ENCODE measurements around the gene IL1RN. TPM values are rescaled to one million over a fixed set of nuclear protein-coding genes. Genes with fewer than 3 reads are reported as not detected.

Gene IL1RN
- total and polyA plus RNA-seq, 2 of the 4 experiments (the other 2 are of a cell fraction), result not detected

GRCh38 chr2:113114996-113115395, 12.4 kb upstream of the IL1RN start:
- WGBS, 2 experiments (ENCODE audit: extremely low coverage in 2 of 2, insufficient read length in 1 of 2), result no CpG with 5 or more reads among the region's 4 CpGs

More at GRCh38 chr2:113114996-113115395, 12.4 kb upstream of the IL1RN start:
- peaks cover 10% of the 10 kb centered on the region for H3K27me3 ChIP-seq (ENCODE audit: control insufficient read depth, insufficient read depth, low read length)
- ATAC-seq (ENCODE audit: low read depth) (no peak), DNase-seq (no peak)
- H2BK5ac ChIP-seq (ENCODE audit: low read depth, low read length, poor library complexity, severe bottlenecking), result no peak overlapping the region
- ChIA-PET POLR2A (ENCODE audit: unreplicated experiment) (no interaction called here), CTCF (no interaction called here)
- no peak overlapping the region for H3K9ac ChIP-seq (ENCODE audit: low read depth, low read length)
- no peak overlapping the region for H2BK15ac ChIP-seq (ENCODE audit: low read depth, low read length)
- H2BK120ac ChIP-seq (ENCODE audit: low read depth, low read length), result no peak overlapping the region
- H3K4me3 ChIP-seq (ENCODE audit: insufficient read depth, low read depth, low read length), result no peak overlapping the region
- no peak overlapping the region for H2AFZ ChIP-seq (replicated peaks; ENCODE audit: low read length, poor library complexity)
- no peaks in the 10 kb centered on the region for H3K4me1 ChIP-seq (ENCODE audit: control insufficient read depth, insufficient read depth, low read length)
- no peaks in the 10 kb centered on the region for H3K79me1 ChIP-seq (ENCODE audit: low read depth in 1 of 2, low read length in 2 of 2)
- no peak overlapping the region for H3K4me2 ChIP-seq (ENCODE audit: low read depth, low read length)
- no peak overlapping the region for H4K91ac ChIP-seq (ENCODE audit: insufficient read depth, low read depth, low read length)
- H3K56ac ChIP-seq (ENCODE audit: extremely low read depth, insufficient read depth, low read length), result no peak overlapping the region
- in situ Hi-C loops (cut with MboI; ENCODE audit: low sequenced_read_pairs), result no loop called here
- no peaks in the 10 kb centered on the region for H3K36me3 ChIP-seq (ENCODE audit: control insufficient read depth, insufficient read depth, low read length)
- H3K18ac ChIP-seq (ENCODE audit: low read depth, low read length), result no peak overlapping the region
- BruUV-seq (replicated peaks), result no TSS peak
- no peak overlapping the region for H4K5ac ChIP-seq (ENCODE audit: low read depth, low read length)
- H3K9me3 ChIP-seq (ENCODE audit: control insufficient read depth, insufficient read depth, low read length), result no peaks in the 10 kb centered on the region
- intact Hi-C loops (cut with micrococcal nuclease), result no loop called here
- H2BK20ac ChIP-seq (ENCODE audit: low read depth, low read length), result no peak overlapping the region
- H3K9me1 ChIP-seq (ENCODE audit: insufficient read depth, low read length), result no peaks in the 10 kb centered on the region
- H3K23ac ChIP-seq (ENCODE audit: low read depth, low read length), result no peak overlapping the region
- no peak overlapping the region for H2AK5ac ChIP-seq (ENCODE audit: low read depth, low read length)
- no peaks in the 10 kb centered on the region for H4K20me1 ChIP-seq (ENCODE audit: insufficient read depth, low read length)
- no peak overlapping the region for H3K14ac ChIP-seq (replicated peaks; ENCODE audit: low read depth, low read length)
- dilution Hi-C loops (cut with HindIII; ENCODE audit: low sequenced_read_pairs, unreplicated experiment), result no loop called here
- TF ChIP-seq RFX5 (IDR thresholded peaks at IDR 0.05; ENCODE audit: low read depth, low read length), result no peak
- no peak for TF ChIP-seq CTCF (conservative IDR thresholded peaks at IDR 0.05; ENCODE audit: low read depth, low read length)
- no peak for TF ChIP-seq ELK1 (IDR thresholded peaks at IDR 0.05; ENCODE audit: borderline replicate concordance, low read depth, low read length)
- TF ChIP-seq SMC3 (IDR thresholded peaks at IDR 0.05; ENCODE audit: low read depth, low read length), result no peak
- no peak for TF ChIP-seq CHD1 (IDR thresholded peaks at IDR 0.05; ENCODE audit: low read depth, low read length)
- TF ChIP-seq RCOR1 (IDR thresholded peaks at IDR 0.05; ENCODE audit: insufficient replicate concordance, low read length), result no peak
- TF ChIP-seq BHLHE40 (IDR thresholded peaks at IDR 0.05; ENCODE audit: low read depth, low read length), result no peak
- no peak for TF ChIP-seq POLR2A (IDR thresholded peaks at IDR 0.05; ENCODE audit: low read depth, low read length)
- no peak overlapping the region for H4K8ac ChIP-seq (ENCODE audit: low read depth in 2 of 2, low read length in 2 of 2)
- H2AK9ac ChIP-seq (replicated peaks; ENCODE audit: low read depth, low read length, poor library complexity), result no peak overlapping the region
- H3K27ac ChIP-seq (ENCODE audit: insufficient read depth, low read length), result no peak overlapping the region
- no peak overlapping the region for H3K4ac ChIP-seq (ENCODE audit: low read depth, low read length)

All from IMR-90 (cell line).